Activated T-cell treated with anti-CD3 and anti-CD28 coated beads, Interleukin-2, amount 50 U/mL, for 4 hours (primary cell): ENCODE data around the gene OR52B2. TPM values are rescaled to one million over a fixed set of nuclear protein-coding genes. Genes with fewer than 3 reads are reported as not detected.

Experiments used
- ATAC-seq, 2 donors: fragments of 200-7000 bp; cut with Tn5 transposase; one replicate each; pipeline ENCODE4 v1.10.0; 2021
- DNase-seq: peaks from one replicate; pipeline ENCODE4 v3.0.0-alpha.2; 2020
- H3K27me3 Mint-ChIP-seq: one replicate; pipeline ENCODE4 v1.8.0; 2021; ENCODE audit warnings: low read depth, mixed read lengths
- H3K36me3 Mint-ChIP-seq: one replicate; pipeline ENCODE4 v1.8.0; 2022; ENCODE audit warnings: mixed read lengths; ENCODE audit not compliant: insufficient read depth
- H3K4me1 Mint-ChIP-seq: one replicate; pipeline ENCODE4 v1.8.0; 2021; ENCODE audit warnings: low read depth, mixed read lengths
- H3K4me3 Mint-ChIP-seq: one replicate; pipeline ENCODE4 v1.8.0; 2021; ENCODE audit warnings: mild to moderate bottlenecking, moderate library complexity, mixed read lengths
- H3K9me3 Mint-ChIP-seq: one replicate; pipeline ENCODE4 v1.8.0; 2021; ENCODE audit warnings: mixed read lengths
- total RNA-seq, 3 donors: library from RNA; stranded (reverse); gene quantifications; one replicate each; pipeline ENCODE4 v1.2.1, GENCODE V29; 2021

OR52B2 gene
- total RNA-seq, 3 donors from 2014 or later = not detected

DNA sequence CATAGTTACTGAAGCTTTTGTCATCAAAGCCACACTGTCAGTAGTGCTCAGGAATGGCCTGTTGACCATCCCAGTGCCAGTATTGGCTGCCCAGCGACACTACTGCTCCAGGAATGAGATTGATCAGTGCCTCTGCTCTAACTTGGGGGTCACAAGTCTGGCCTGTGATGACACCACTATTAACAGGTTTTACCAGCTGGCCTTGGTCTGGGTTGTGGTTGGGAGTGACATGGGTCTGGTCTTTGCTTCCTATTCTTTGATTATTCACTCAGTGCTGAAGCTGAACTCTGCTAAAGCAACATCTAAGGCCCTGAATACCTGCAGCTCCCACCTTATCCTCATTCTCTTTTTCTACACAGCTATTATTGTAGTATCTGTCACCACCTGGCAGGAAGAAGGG is 41.1 kb downstream of the OR52B2 start:
- H3K9me3 Mint-ChIP-seq = no peaks in the 10 kb centered on the region
- ATAC-seq (no peak), DNase-seq (no peak)
- H3K27me3 Mint-ChIP-seq = peaks cover 11% of the 10 kb centered on the region
- H3K4me3 Mint-ChIP-seq = no peak overlapping the region
- H3K4me1 Mint-ChIP-seq = no peaks in the 10 kb centered on the region
- no peaks in the 10 kb centered on the region for H3K36me3 Mint-ChIP-seq

DNA sequence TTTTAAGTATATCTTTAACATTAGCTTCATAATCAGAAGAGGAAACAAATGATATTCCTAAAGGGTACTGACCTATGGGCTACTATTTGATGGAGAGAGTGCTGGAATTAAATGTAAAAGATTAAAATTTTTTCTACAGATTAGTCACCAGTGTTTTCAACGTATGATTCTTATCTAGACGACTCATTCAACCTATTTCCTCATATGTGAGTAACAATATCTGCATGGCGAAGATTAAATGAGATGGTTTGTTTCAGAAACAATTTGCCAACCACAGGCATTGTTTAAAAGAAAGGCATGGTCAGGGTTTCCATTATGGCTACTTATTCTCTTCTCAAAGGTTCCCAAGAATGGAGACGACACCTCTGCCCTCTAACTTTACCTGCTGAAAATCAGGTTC is 42.2 kb downstream of the OR52B2 start:
- H3K27me3 Mint-ChIP-seq = peaks cover 7% of the 10 kb centered on the region
- no peak overlapping the region for H3K4me3 Mint-ChIP-seq
- H3K4me1 Mint-ChIP-seq = no peaks in the 10 kb centered on the region
- no peak for ATAC-seq
- H3K36me3 Mint-ChIP-seq = no peaks in the 10 kb centered on the region
- DNase-seq = no peak
- H3K9me3 Mint-ChIP-seq = no peaks in the 10 kb centered on the region

DNA sequence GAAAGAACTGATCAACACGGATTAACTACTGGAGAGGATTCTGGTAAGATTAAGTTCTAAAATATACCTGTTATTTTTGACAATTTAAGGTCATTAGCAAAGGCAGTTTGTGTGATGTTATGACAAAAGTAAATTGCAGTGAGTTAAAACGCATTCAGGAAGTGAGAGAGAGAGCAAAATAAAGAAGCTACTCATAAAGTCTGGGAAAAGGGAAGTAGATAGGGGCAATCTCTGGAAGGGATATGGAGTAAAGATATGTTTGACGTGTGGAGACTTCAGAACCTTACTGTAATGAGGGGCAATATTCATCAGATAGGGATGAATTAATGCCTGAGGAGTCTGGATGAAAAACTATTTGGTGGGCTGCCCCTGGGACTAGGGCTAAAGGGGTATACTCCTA is 45.9 kb downstream of the OR52B2 start:
- Mint-ChIP-seq H3K4me1 (no peaks in the 10 kb centered on the region), H3K9me3 (no peaks in the 10 kb centered on the region), H3K36me3 (no peaks in the 10 kb centered on the region), H3K27me3 (peaks cover 2% of the 10 kb centered on the region), H3K4me3 (no peak overlapping the region)
- DNase-seq = no peak
- no peak for ATAC-seq

Other genes starting within 250 kb of the OR52B2 start
- gene OR56A3, start 228.1 kb downstream of the OR52B2 start, total RNA-seq = not detected
- not detected for gene OR56A5, start 201.8 kb downstream of the OR52B2 start, total RNA-seq
- gene OR52L1, start 183.3 kb downstream of the OR52B2 start, total RNA-seq = not detected
- gene OR56A4, start 163.4 kb downstream of the OR52B2 start, total RNA-seq = not detected
- gene OR56A1, start 139.6 kb downstream of the OR52B2 start, total RNA-seq = not detected
- not detected for gene OR56B4, start 62.6 kb downstream of the OR52B2 start, total RNA-seq
- not detected for gene OR52W1, start 28.9 kb upstream of the OR52B2 start, total RNA-seq
- gene C11orf42, start 35.2 kb upstream of the OR52B2 start, total RNA-seq = not detected
- 10 to 100 TPM; 21.5 to 27.1 (median 22.9) TPM for gene FHIP1B, start 64.3 kb upstream of the OR52B2 start, total RNA-seq
- gene CNGA4, start 68.8 kb upstream of the OR52B2 start, total RNA-seq = not detected
- not detected for gene CCKBR, start 89.5 kb upstream of the OR52B2 start, total RNA-seq
- gene CAVIN3, start 150.2 kb upstream of the OR52B2 start, total RNA-seq = 10 to 100 TPM in 2 of 3 donors, 1 to 10 TPM in 1; 8.6 to 26.1 (median 14.0) TPM
- 10 to 100 TPM; 13.1 to 18.2 (median 16.3) TPM for gene SMPD1, start 220.1 kb upstream of the OR52B2 start, total RNA-seq
- gene APBB1, start 248.8 kb upstream of the OR52B2 start, total RNA-seq = 10 to 100 TPM; 25.7 to 34.5 (median 27.9) TPM